Astrocyte (in vitro differentiated cells and primary cell): Measurements from ENCODE around the gene SIAH2.

Source experiments
- CTCF ChIP-seq: IDR thresholded peaks from 2 replicates; pipeline ENCODE4 v1.5.1; 2011; ENCODE audit warnings: low read depth, mild to moderate bottlenecking, inconsistent platforms, low read length, moderate library complexity; ENCODE audit not compliant: insufficient read depth
- EZH2 ChIP-seq: IDR thresholded peaks from 2 replicates; pipeline ENCODE4 v1.6.1; 2012; ENCODE audit warnings: mild to moderate bottlenecking, low read length, inconsistent platforms; ENCODE audit not compliant: insufficient read depth

- no peak for TF ChIP-seq CTCF
- no peak for TF ChIP-seq EZH2
Observed at GRCh38 chr3:150766742-150767141, 3.8 kb upstream of the SIAH2 start.
